Activated CD4-positive, CD25-positive, alpha-beta regulatory T cell treated with anti-CD3 and anti-CD28 coated beads, Interleukin-2, amount 50 U/mL, for 72 hours (primary cell): ENCODE measurements around the gene MAPK12.
A peak's percentile ranks its signal among the peaks of the same experiment; 100 is the strongest.

Experiments
- DNase-seq: peaks from one replicate; pipeline ENCODE4 v3.0.0; 2021

The MAPK12 gene

GRCh38 chr22:50250555-50251476, 10.7 kb downstream of the MAPK12 start, which contains the start of gene HDAC10:
Gene HDAC10 (minus strand): TSS chr22:50251265. CDS start chr22:50251032, 233 bp downstream.
- peak; percentile 84 for DNase-seq

- no peak for DNase-seq
Observed at GRCh38 chr22:50250249-50250554, 11.3 kb downstream of the MAPK12 start.

GRCh38 chr22:50249341-50250248, 11.9 kb downstream of the MAPK12 start:
- no peak for DNase-seq

- no peak for DNase-seq
Observed at GRCh38 chr22:50248196-50249081, 13.0 kb downstream of the MAPK12 start.

GRCh38 chr22:50247748-50248147, 13.7 kb downstream of the MAPK12 start:
- no peak for DNase-seq

GRCh38 chr22:50246242-50247175, 15.0 kb downstream of the MAPK12 start:
- no peak for DNase-seq

- no peak for DNase-seq
Observed at GRCh38 chr22:50245214-50246072, 16.0 kb downstream of the MAPK12 start.

GRCh38 chr22:50244420-50245213, 16.9 kb downstream of the MAPK12 start, which contains the start of gene TUBGCP6:
Gene TUBGCP6 (minus strand): TSS chr22:50245023. CDS start chr22:50244459, 564 bp downstream.
- peak; percentile 93 for DNase-seq

- no peak for DNase-seq
Observed at GRCh38 chr22:50243685-50244419, 17.6 kb downstream of the MAPK12 start.

GRCh38 chr22:50242406-50242949, 19.0 kb downstream of the MAPK12 start:
- DNase-seq: no peak

GRCh38 chr22:50238755-50239154, 22.7 kb downstream of the MAPK12 start:
- no peak for DNase-seq

GRCh38 chr22:50236731-50237409, 24.6 kb downstream of the MAPK12 start:
- no peak for DNase-seq

GRCh38 chr22:50233223-50233622, 28.3 kb downstream of the MAPK12 start:
- DNase-seq: no peak

GRCh38 chr22:50232481-50233151, 28.9 kb downstream of the MAPK12 start:
- no peak for DNase-seq

- no peak for DNase-seq
Observed at GRCh38 chr22:50229370-50229769, 32.1 kb downstream of the MAPK12 start.

- DNase-seq: no peak
Observed at GRCh38 chr22:50228366-50228765, 33.1 kb downstream of the MAPK12 start.

- no peak for DNase-seq
Observed at GRCh38 chr22:50227579-50228215, 33.8 kb downstream of the MAPK12 start.
